ENCODE data around the gene SCPEP1.
"Not testable (repeated sequence)": the region's sequence is repeated elsewhere in the genome, so short reads cannot be mapped to it uniquely, and the experiment has no call there.

Gene SCPEP1

GRCh38 chr17:56965241-56965640 lies 12.7 kb upstream of the SCPEP1 start:
- DNase-seq (ENCODE audit: low spot score), result not testable (repeated sequence)

- not testable (repeated sequence) for DNase-seq (ENCODE audit: low spot score)
Measured at GRCh38 chr17:56965681-56966080, 12.2 kb upstream of the SCPEP1 start.

GRCh38 chr17:56966338-56966737 lies 11.6 kb upstream of the SCPEP1 start:
- no peak for DNase-seq (ENCODE audit: low spot score)

GRCh38 chr17:56970974-56971373 lies 7.0 kb upstream of the SCPEP1 start:
- DNase-seq (ENCODE audit: low spot score), result no peak

GRCh38 chr17:56972111-56972730 lies 5.7 kb upstream of the SCPEP1 start:
- DNase-seq (ENCODE audit: low spot score), result no peak

DNA sequence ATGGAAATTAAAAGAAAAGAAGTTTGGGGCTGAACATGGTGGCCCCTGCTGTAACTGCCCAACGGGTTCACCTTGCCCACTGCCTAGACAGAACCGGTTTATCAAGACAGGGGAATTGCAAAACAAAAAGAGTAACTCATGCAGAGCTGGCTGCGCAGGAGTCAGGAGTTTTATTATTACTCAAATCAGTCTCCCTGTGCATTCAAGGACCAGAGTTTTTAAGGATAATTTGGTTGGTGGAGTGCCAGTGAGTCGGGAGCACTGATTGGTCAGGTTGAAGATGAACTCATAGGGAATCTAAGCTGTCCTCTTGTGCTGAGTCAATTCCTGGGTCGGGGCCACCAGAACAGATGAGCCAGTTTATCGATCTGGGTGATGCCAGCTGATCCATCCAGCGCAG lies 4.4 kb upstream of the SCPEP1 start:
- DNase-seq (ENCODE audit: low spot score), result no peak

GRCh38 chr17:56974055-56974454 lies 3.9 kb upstream of the SCPEP1 start:
- no peak for DNase-seq (ENCODE audit: low spot score)

DNA sequence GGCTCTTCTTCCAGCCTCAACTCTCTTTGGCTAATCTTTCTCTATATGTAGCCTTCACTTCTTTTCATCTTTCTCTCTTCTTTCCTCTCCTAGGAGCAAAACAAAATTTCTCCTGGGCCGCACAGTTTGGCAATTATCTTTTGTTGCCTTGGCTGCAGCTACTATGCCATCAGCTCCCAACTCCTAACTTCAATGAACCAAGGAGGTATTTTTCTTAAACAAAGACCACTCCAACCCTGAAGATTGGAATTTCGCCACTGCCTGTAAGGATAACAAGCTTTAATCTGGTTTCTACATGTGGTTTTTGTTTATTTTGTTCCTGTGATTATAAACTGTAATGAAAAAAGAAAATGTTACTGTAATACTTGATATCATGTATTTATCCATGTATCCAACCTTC lies 2.3 kb upstream of the SCPEP1 start:
- DNase-seq (ENCODE audit: low spot score), result no peak

- no peak for DNase-seq (ENCODE audit: low spot score)
Measured at GRCh38 chr17:56976941-56977608, 856 bp upstream of the SCPEP1 start.

GRCh38 chr17:56978441-56979090 lies 635 bp downstream of the SCPEP1 start:
- DNase-seq (ENCODE audit: low spot score), result no peak

DNA sequence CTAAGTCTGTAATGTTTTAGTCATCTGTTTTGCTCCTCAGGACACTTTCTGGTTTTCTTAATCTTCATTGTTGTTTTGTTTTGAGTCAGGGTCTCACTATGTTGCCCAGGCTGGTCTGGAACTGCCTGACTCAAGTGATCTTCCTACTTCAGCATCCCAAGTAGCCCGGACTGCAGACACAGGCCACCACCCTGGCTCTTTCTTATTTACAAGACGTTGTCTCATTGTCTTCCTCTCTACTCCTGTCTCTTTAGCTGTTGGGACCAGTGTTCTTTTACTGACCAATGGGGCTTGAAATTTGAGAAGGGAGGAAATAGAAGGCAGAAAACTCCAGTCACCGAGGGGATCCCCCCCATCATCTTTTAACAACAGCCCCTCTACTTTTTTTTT lies 1.2 kb downstream of the SCPEP1 start:
- DNase-seq (ENCODE audit: low spot score), result no peak

GRCh38 chr17:56980526-56980925 lies 2.6 kb downstream of the SCPEP1 start:
- DNase-seq (ENCODE audit: low spot score), result not testable (repeated sequence)

DNA sequence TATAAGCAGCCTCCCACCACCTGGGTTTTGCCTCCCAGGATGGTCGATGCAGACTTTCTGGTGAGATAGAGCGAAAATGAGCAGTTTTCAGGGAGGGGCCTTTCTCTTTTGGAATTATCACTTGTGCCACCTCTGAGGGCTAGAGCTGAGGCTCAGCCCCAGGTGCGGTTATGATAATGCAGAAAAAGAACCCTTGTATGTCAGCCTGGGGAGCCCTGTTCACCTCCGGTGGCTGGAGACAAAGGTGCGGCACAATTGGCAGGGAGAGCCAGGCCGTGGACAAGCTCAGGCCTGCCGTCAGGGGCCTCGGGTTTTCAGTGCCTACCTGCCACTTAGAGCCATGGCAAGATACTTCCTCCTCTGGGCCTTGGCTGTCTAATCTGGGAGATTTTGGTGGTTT lies 4.4 kb downstream of the SCPEP1 start:
- no peak for DNase-seq (ENCODE audit: low spot score)

GRCh38 chr17:56983366-56983765 lies 5.4 kb downstream of the SCPEP1 start:
- DNase-seq (ENCODE audit: low spot score), result no peak

- DNase-seq (ENCODE audit: low spot score), result no peak
Measured at GRCh38 chr17:56985371-56986162, 7.6 kb downstream of the SCPEP1 start.

DNA sequence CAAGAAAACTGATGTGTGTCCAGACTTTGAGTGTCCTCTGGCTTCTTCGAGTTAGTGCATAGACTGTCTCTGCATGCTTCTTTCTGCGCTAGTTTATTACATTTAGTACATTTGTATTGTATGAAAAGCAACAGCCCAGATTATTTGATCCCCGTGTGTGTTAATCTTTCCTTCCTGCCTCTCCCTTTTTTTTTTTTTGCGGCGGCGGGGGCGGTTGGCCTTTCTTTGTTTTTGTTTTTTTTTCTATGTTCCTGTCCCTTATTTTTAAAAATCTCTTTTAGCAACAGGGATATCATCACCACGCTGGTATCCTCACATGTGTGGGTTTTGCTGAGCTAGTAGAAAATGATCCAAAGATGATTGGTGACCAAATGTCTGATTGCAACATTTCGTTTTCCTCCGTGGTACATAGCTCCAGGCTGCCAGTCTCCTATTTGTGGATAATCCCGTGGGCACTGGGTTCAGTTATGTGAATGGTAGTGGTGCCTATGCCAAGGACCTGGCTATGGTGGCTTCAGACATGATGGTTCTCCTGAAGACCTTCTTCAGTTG lies 9.4 kb downstream of the SCPEP1 start:
- DNase-seq (ENCODE audit: low spot score), result no peak

DNA sequence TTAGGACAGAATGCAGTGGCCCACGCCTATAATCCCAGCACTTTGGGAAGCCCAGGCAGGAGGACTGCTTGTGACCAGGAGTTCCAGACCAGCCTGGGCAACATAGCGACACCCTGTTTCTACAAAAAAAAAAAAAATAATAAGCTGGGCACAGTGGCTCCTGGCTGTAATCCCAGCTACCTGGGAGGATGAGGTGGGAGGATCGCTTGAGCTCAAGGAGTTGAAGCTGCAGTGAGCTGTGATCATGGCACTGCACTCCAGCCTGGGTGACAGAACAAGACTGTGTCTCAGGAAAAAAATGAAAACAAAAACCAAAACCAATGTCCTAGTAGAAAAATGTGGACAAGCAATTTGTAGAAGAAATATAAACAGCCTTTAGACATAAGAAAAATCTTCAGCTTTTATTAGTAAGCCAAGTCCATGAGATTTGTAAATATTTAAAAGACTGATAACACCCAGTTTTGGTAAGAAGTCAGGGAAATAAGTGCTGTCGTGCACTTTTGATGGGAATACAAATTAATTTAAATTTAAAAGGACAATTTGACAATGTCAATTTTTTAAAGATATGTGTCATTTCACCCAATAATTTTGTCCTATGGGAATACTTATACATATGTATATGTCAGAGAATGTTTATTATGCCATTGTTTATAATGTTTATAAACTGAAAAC lies 11.1 kb downstream of the SCPEP1 start:
- no peak for DNase-seq (ENCODE audit: low spot score)

- DNase-seq (ENCODE audit: low spot score), result no peak
Measured at GRCh38 chr17:56992364-56992763, 14.4 kb downstream of the SCPEP1 start.

- DNase-seq (ENCODE audit: low spot score), result no peak
Measured at GRCh38 chr17:56994009-56994792, 16.3 kb downstream of the SCPEP1 start.

GRCh38 chr17:56995766-56996165 lies 17.8 kb downstream of the SCPEP1 start:
- DNase-seq (ENCODE audit: low spot score), result peak; percentile 9

DNA sequence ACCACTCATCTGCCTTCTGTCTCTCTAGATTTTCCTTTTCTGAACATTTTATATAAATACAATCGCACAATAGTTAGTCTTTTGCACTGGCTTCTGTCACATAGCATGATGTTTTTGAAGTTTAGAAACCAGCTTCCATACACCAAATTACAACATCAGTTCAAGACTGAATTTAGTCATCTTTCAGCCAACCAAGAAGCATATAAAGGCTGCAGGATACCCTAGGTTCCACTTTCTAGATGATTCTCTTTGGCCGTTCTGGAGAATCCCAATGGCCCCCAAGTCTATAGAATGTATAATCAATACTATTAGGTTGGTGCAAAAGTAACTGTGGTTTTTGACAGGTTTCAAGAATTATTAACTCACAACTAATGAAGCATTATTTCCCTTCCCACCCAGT lies 19.4 kb downstream of the SCPEP1 start:
- DNase-seq (ENCODE audit: low spot score), result no peak

All from D341Med (cell line).